Amniotic epithelial cell (primary cell): ENCODE results near the gene CHST15.

Experiments used
- DNase-seq: peaks from one replicate; pipeline ENCODE4 v3.0.0-alpha.2; 2010; ENCODE audit warnings: low read depth

Gene CHST15

GRCh38 chr10:124092860-124093773 lies at the start of gene CHST15:
CHST15 (minus strand) TSS chr10:124093598; CDS start chr10:124046212, 47,386 bp downstream.
- DNase-seq, result no peak

DNA sequence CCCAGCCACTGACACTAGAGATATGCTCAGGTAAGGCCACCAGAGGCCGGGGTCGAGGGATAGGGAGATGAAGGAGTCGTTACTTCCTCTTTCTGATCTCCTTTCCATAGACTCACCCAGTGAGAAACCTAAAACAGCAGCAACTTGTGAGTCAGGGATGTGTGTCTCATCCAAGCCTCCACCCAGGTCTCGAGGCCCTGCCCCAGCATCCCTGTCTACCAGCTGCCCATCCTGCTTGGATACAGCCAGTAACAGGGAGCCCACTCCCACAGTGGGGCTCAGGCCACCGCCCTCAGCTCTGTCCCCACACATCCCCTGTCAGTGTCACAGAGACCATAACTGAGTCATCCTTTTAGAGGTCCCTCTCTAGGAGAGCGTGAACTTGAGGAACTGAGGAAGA lies 49.6 kb upstream of the CHST15 start:
- DNase-seq, result no peak

GRCh38 chr10:124142006-124142739 lies 48.8 kb upstream of the CHST15 start:
- DNase-seq, result no peak

DNA sequence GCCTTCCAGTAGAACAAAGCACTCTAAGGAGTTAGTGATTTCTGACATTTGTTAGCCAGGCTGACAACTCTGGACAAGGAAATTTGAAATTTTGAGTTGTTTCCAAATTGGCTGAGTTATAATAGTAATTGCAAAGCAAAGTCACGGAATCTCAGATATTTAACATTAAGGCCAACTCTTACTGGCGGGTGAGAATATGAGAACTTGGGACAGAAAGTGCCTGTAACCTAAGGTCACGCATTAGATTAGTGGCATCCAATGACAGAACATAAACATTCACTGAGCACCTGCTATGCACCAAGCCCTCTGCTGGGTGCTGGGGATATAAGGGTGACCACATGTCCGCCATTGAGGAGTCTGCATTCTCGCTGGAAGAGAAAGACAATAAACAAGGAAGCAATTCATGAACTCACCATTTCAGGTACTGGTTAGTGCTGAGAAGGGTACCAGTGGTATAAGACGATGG lies 45.5 kb upstream of the CHST15 start:
- DNase-seq, result no peak

- peak; percentile 31 for DNase-seq
These were observed 44.9 kb upstream of the CHST15 start for GRCh38 chr10:124138195-124138882.

DNA sequence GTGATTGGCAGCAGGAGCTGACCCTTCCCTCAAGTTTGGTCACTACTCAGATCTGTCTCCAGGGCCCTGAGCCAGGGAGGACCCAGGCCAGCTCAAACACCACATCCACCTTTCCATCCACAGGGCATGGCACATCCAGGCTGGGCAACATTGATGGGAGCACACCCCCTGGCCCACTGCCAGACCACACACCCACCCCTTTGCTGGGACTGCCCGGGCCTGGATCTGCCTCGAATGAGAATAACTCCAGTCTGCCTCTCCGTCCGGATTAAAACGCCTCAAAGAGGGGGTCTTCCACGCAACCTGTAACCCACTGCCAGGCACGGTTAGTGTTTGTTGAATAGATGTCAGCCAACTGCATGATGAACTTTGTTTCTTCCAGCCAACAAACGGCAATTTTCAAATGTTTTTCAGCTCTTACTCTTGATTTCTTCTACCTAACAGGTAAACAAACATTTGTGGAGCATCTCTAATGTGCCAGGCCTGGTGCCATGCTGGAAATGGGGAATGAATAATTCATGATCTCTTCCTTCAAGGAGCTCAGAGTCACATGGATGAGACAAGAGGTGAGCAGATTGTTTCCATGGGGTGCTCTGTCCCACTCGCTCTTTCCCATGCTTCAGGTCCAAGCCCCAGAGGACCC lies 41.0 kb upstream of the CHST15 start:
- no peak for DNase-seq

- DNase-seq, result no peak
These were observed 39.5 kb upstream of the CHST15 start for GRCh38 chr10:124132876-124133275.

GRCh38 chr10:124132306-124132705 lies 38.9 kb upstream of the CHST15 start:
- DNase-seq, result no peak

GRCh38 chr10:124131172-124131571 lies 37.8 kb upstream of the CHST15 start:
- DNase-seq, result no peak

DNA sequence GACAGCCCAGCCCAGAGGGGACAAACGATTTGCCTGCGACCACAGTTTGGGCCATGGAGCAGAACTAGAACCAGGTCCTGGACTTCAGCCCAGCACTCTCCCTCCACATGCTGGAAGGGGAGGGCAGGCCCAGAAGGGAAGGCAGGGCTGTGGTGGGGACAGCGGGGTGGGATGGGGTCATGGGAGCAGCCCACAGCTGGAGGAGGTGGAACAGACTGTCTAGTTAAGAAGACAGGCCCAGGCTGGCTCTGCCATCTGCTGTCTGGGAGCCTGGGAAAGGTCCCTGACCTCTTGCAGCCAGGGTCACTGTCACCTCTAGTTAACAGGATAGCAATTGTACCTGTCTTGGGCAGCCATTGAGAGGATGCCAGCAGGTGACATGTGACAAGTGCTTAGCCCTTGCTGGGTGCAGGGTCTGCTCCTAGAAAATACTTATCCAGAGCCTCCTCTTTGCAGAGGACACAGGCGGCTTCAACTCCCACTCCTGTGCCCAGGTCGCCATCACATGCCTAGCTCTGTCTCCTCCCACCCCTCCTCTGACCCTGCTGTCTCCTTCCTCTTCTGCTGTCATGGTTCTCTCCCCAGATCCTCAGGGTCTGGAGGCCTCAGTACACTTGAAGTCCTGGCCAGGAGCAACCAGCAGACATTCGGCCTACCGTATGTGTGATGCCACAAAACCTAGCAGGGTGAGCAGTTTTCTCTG lies 37.0 kb upstream of the CHST15 start:
- DNase-seq, result no peak

DNA sequence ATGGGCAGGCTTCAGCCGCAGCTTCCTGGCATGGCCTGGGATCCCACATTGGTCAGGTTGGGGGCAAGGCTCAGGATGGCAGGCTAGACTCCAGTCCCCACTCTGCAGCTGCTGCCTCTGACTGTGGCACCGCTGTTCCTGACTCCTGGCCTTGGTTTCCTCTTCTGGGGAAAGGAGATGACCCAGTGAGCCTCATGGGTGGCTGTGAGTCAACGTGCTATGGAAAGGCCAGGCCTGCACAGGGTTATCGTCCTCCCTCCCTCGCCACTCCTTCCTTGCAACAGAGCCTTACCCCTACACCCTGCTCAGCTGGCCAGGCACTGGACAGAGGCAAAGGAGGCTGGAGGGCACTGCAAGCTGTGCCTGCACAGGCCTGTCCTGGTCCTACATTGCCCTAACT lies 36.1 kb upstream of the CHST15 start:
- DNase-seq, result no peak

GRCh38 chr10:124128811-124129145 lies 35.4 kb upstream of the CHST15 start:
- no peak for DNase-seq

- DNase-seq, result no peak
These were observed 34.8 kb upstream of the CHST15 start for GRCh38 chr10:124127965-124128810.

GRCh38 chr10:124127563-124127962 lies 34.2 kb upstream of the CHST15 start:
- no peak for DNase-seq

GRCh38 chr10:124126983-124127385 lies 33.6 kb upstream of the CHST15 start:
- no peak for DNase-seq

- DNase-seq, result no peak
These were observed 33.0 kb upstream of the CHST15 start for GRCh38 chr10:124126145-124126982.

- peak; percentile 6 for DNase-seq
These were observed 32.1 kb upstream of the CHST15 start for GRCh38 chr10:124125305-124126116.

DNA sequence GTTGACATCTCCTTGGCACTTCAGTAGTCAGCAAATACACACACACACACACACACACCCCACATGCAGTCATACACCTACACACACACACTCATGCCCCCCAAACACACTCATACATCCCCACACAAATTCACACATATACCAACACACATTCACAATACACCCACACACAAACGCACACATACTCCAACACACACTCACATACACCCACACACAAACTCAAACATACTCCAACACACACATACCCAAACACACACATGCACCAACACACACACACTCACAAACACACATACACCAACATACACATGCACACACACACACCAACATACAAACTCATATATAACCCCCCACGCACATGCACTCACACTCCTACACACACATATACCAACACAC lies 31.4 kb upstream of the CHST15 start:
- DNase-seq, result no peak
